Activated CD4-positive, CD25-positive, alpha-beta regulatory T cell treated with anti-CD3 and anti-CD28 coated beads, Interleukin-2, amount 50 U/mL, for 72 hours (primary cell): ENCODE measurements around the gene CCR9.

Source experiments
- DNase-seq: peaks from one replicate; pipeline ENCODE4 v3.0.0; 2021

The CCR9 gene

GRCh38 chr3:45938864-45939263 is 52.5 kb downstream of the CCR9 start:
- DNase-seq: peak; percentile 83

DNA sequence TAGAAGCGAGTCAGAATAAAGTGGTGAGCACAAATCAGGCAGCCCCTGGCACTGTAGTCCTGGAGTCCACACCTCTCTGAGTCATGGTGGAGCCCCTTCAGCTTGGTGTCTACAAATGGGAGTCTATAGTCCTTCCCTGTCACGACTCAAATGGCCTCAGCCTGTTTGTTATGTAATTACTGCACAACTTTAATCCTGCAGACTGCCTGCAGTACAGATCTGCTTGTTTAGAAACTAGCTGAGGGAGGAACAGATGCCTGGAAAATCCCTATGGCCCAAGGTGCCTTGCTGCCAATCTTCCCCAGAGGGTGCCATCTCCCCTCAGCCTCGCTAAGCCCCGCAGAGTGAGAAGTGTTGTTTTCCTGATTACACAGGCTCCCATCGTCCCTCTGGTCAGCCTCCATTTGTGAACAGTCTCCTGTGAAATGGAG is 53.0 kb downstream of the CCR9 start:
- DNase-seq: no peak

GRCh38 chr3:45940004-45940780 is 53.8 kb downstream of the CCR9 start:
- DNase-seq: no peak

GRCh38 chr3:45940781-45941365 is 54.5 kb downstream of the CCR9 start:
- no peak for DNase-seq

DNA sequence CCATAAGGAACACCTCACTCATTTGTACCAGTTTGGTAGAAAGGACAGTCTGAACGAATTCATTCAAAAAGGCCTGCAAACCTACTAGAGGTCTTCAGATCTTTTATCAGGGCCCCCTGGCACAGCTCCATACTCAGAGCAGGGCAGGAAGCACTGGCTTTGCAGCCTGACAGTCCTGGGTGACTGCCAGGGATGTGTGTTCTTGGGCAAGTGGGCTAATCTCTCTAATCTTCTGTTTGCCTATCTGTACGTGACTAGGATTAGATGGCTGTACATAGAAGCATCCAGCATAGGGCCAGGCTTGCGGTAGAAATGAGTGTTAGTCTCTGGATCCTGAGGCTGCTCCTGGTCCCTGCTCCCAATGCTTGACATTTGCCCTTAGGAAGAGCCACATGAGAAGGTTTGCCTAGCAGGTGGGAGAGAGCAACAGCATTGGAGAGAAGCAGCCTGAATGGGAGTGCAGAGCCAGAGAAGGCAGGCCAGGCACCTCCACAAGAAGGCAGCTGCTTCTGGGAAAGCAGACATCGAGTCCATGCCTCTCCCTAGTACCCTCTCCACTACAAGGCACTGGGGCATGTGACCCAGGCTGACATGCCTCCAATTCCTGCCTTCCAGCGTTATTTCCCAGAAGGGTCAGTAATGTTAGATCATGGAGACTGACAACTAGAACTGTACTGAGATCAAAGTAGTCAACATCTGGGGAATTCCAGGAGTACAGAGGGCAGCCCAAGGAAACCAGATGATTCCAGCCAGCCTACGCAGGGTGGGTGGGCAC is 55.9 kb downstream of the CCR9 start:
- no peak for DNase-seq

GRCh38 chr3:45943207-45943846 is 57.0 kb downstream of the CCR9 start, which contains the start of gene CXCR6:
TSS of gene CXCR6 (plus strand) at chr3:45943464. CDS start at chr3:45946482, 3,018 bp downstream.
- no peak for DNase-seq

DNA sequence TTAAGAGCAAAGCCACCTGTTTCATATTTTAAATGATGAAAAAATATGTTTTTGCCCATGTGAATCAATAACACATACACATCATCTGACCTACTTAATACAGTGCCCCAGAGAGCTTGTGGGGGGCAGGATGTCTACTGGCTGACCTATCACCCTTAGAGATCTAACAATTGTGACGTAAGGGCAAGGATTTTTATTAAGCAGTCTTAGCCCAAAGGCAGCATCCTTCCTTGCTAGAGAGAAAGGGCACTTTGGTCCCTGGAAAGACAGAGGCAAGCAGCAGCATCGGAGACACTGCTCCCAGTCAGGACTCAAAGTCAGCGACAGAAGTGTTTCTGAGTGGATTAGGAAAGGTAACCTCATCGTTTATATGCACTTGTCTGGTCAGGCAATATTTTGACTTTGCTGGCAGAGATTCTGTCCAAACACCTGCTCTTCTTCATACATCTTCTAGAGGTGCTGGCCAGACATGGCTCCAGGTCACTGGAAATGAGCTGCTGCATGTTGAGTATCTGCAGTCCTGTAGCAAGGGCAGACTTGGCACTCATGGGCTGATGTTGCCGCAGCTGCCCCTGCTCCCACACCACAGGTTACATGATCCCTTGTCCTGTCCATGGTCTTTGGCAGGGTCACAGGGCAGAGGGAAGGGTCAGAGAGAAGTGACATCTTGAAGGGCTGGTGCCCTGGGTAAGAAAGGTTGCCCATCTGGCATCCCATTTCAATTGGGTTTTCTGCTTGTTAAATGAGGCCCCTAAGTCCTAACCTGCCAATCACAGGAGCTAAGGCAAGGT is 58.7 kb downstream of the CCR9 start:
- peak; percentile 24 for DNase-seq

GRCh38 chr3:45946307-45946706 is 60.0 kb downstream of the CCR9 start:
- no peak for DNase-seq

DNA sequence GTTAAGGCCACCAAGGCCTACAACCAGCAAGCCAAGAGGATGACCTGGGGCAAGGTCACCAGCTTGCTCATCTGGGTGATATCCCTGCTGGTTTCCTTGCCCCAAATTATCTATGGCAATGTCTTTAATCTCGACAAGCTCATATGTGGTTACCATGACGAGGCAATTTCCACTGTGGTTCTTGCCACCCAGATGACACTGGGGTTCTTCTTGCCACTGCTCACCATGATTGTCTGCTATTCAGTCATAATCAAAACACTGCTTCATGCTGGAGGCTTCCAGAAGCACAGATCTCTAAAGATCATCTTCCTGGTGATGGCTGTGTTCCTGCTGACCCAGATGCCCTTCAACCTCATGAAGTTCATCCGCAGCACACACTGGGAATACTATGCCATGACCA is 60.5 kb downstream of the CCR9 start:
- peak; percentile 18 for DNase-seq

DNA sequence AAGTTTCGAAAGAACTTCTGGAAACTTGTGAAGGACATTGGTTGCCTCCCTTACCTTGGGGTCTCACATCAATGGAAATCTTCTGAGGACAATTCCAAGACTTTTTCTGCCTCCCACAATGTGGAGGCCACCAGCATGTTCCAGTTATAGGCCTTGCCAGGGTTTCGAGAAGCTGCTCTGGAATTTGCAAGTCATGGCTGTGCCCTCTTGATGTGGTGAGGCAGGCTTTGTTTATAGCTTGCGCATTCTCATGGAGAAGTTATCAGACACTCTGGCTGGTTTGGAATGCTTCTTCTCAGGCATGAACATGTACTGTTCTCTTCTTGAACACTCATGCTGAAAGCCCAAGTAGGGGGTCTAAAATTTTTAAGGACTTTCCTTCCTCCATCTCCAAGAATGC is 61.0 kb downstream of the CCR9 start:
- DNase-seq: peak; percentile 7

DNA sequence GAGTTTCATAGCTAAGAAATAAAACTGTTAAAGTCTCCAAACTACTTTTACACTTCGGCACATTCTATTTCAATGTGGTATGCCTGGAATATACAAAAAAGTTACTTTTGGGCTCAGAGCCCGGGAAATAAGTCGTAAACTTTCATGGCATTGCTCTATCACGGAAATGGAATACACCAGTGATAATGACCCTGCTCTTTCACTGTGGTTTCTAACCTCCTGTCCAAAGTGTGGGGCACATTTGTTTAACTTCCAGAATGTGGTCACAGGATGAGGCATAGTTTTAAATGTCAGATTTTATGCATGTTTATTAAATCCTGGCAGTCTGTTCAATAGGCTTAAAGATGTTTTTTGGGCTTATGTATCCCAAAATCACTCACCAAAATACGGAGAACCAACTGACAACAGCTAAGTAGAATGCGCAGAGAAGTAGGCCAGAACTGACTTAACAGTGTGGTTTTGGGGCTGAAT is 62.0 kb downstream of the CCR9 start:
- no peak for DNase-seq

GRCh38 chr3:45948881-45949280 is 62.5 kb downstream of the CCR9 start:
- DNase-seq: no peak

- DNase-seq: no peak
These were observed 63.1 kb downstream of the CCR9 start for GRCh38 chr3:45949432-45949831.

- no peak for DNase-seq
These were observed 63.8 kb downstream of the CCR9 start for GRCh38 chr3:45950131-45950530.

DNA sequence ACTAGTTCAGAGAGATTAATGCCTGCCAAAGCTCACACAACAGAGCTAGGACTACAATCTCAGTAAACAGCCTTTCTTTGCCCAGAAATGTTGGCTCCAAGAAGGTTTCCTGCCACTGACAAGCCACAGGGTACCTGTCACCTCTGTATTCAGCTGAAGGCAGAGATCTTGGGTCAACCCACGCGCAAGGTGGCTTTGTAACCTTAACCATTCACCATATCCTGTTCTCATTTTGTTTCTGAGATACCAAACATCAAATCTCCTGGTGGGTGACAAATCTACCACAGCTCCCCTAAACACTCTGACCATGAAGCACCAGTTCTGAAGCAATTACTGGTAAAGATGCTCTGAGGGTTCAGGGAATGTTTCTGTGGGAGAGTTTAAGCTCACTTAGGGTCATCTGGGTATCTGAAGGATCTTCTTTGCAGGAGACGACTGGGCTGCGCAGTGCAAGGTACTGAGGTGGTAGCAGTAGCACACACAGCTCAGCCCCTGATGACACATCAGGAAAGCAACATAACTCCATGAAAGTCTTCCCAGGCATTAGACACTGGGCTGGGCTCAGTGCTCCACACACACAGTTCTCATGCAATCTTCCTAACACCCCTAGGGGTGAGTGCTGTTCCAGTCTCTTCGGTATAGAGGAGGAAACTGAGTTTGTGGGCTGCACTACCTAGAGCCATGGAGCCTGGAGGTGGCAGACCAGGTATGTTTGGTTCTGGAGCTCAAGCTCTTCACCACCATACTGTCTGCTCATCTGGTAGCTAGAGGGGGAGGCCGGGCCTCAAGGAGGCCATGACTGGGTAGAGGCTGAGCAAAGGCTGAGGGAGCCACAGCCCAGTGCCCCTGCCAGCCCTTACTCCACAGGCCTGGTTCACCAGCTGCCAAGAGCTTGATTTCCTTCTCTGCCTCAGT is 64.6 kb downstream of the CCR9 start:
- DNase-seq: no peak

DNA sequence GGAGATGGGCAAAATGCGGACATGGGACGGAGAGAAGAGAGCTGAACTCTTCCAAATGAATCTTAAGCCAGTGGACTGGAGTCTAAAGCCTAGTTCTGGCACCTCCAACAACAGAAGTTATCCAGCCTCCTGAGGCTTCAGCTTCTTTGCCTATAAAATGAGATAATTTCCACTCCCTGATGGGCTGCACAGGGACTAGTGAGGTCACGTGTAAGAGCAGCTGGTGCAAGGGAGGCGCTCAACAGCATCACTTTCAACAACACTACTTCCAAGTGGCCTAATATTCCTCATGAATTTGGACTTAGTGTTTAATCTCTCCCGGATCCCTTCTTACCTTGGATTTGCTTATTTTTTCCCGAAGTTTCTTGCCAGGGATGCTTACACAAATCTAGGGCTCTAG is 65.6 kb downstream of the CCR9 start:
- no peak for DNase-seq

- no peak for DNase-seq
These were observed 66.1 kb downstream of the CCR9 start for GRCh38 chr3:45952456-45952855.
